Duodenal mucosa (tissue), 2 donors: ENCODE results near the gene TRIP10.

ENCODE experiments used
- H3K27ac ChIP-seq: one replicate; pipeline ENCODE4 v1.7.0; 2013; ENCODE audit warnings: low read depth, low read length
- H3K27me3 ChIP-seq, 2 donors: one replicate each; pipeline ENCODE4 v1.7.0; 2013; ENCODE audit warnings: low read length in 2 of 2, control low read depth in 1 of 2; ENCODE audit not compliant: insufficient read depth in 2 of 2, control insufficient read depth in 1 of 2
- H3K36me3 ChIP-seq, 2 donors: one replicate each; pipeline ENCODE4 v1.7.0; 2013; ENCODE audit warnings: low read length in 2 of 2, control low read depth in 1 of 2; ENCODE audit not compliant: insufficient read depth in 2 of 2, control insufficient read depth in 1 of 2
- H3K4me1 ChIP-seq, 2 donors: one replicate each; pipeline ENCODE4 v1.7.0; 2013; ENCODE audit warnings: low read length in 2 of 2, control low read depth in 1 of 2; ENCODE audit not compliant: insufficient read depth in 2 of 2, control insufficient read depth in 1 of 2
- H3K4me3 ChIP-seq, 2 donors: one replicate each; pipeline ENCODE4 v1.7.0; 2013; ENCODE audit warnings: low read length in 2 of 2, low read depth in 1 of 2
- H3K9ac ChIP-seq, 2 donors: one replicate each; pipeline ENCODE4 v1.7.0; 2013; ENCODE audit warnings: low read length in 2 of 2, low read depth in 1 of 2
- H3K9me3 ChIP-seq, 2 donors: one replicate each; pipeline ENCODE4 v1.7.0; 2013; ENCODE audit warnings: low read length in 2 of 2, control low read depth in 1 of 2; ENCODE audit not compliant: control insufficient read depth in 1 of 2

The TRIP10 gene

GRCh38 chr19:6718741-6719539 is 20.5 kb upstream of the TRIP10 start:
- H3K27ac ChIP-seq = no peak overlapping the region
- no peak overlapping the region for H3K9ac ChIP-seq

GRCh38 chr19:6719540-6719861 is 20.0 kb upstream of the TRIP10 start:
- no peak overlapping the region for H3K4me3 ChIP-seq
- no peaks in the 10 kb centered on the region for H3K27me3 ChIP-seq
- peaks cover 6 to 8% of the 10 kb centered on the region in 2 donors for H3K4me1 ChIP-seq
- no peak overlapping the region for H3K9ac ChIP-seq
- no peaks in the 10 kb centered on the region for H3K9me3 ChIP-seq
- no peak overlapping the region for H3K27ac ChIP-seq
- no peaks in the 10 kb centered on the region for H3K36me3 ChIP-seq

More at GRCh38 chr19:6718741-6719539, 20.5 kb upstream of the TRIP10 start:
- H3K4me1 ChIP-seq = peaks cover 6 to 8% of the 10 kb centered on the region in 2 donors
- no peaks in the 10 kb centered on the region for H3K27me3 ChIP-seq
- no peak overlapping the region for H3K4me3 ChIP-seq
- H3K36me3 ChIP-seq = no peaks in the 10 kb centered on the region
- no peaks in the 10 kb centered on the region for H3K9me3 ChIP-seq

GRCh38 chr19:6719992-6720368 is 19.5 kb upstream of the TRIP10 start:
- Histone ChIP-seq H3K4me1 (peaks cover 6 to 8% of the 10 kb centered on the region in 2 donors), H3K9me3 (no peaks in the 10 kb centered on the region), H3K36me3 (no peaks in the 10 kb centered on the region), H3K27me3 (no peaks in the 10 kb centered on the region), H3K4me3 (no peak overlapping the region), H3K9ac (no peak overlapping the region), H3K27ac (no peak overlapping the region)

- H3K9ac ChIP-seq = no peak within 1 kb of the TSS
- peaks cover 9 to 11% of the 10 kb centered on the region in 2 donors for H3K4me1 ChIP-seq
- no peaks in the 10 kb centered on the region for H3K9me3 ChIP-seq
- no peak within 1 kb of the TSS for H3K4me3 ChIP-seq
- H3K27me3 ChIP-seq = no peaks in the 10 kb centered on the region
- no peaks in the 10 kb centered on the region for H3K36me3 ChIP-seq
- no peak within 1 kb of the TSS for H3K27ac ChIP-seq
These were observed 18.9 kb upstream of the TRIP10 start, which contains the start of gene C3 for GRCh38 chr19:6720369-6721137. Gene C3, minus strand, starts transcription at chr19:6720650. Its CDS starts 61 bp downstream, at chr19:6720589.

- H3K4me3 ChIP-seq = no peak overlapping the region
- no peaks in the 10 kb centered on the region for H3K9me3 ChIP-seq
- H3K36me3 ChIP-seq = no peaks in the 10 kb centered on the region
- no peaks in the 10 kb centered on the region for H3K27me3 ChIP-seq
- peaks cover 12 to 14% of the 10 kb centered on the region in 2 donors for H3K4me1 ChIP-seq
- no peak overlapping the region for H3K9ac ChIP-seq
- no peak overlapping the region for H3K27ac ChIP-seq
These were observed 18.4 kb upstream of the TRIP10 start for GRCh38 chr19:6721138-6721474.

GRCh38 chr19:6721773-6722172 is 17.7 kb upstream of the TRIP10 start:
- Histone ChIP-seq H3K9ac (no peak overlapping the region), H3K27ac (no peak overlapping the region)

GRCh38 chr19:6723108-6723618 is 16.3 kb upstream of the TRIP10 start:
- Histone ChIP-seq H3K27me3 (no peaks in the 10 kb centered on the region), H3K27ac (no peak overlapping the region), H3K4me1 (peaks cover 12 to 15% of the 10 kb centered on the region in 2 donors), H3K9ac (no peak overlapping the region), H3K4me3 (no peak overlapping the region), H3K36me3 (no peaks in the 10 kb centered on the region), H3K9me3 (no peaks in the 10 kb centered on the region)

More at GRCh38 chr19:6721773-6722172, 17.7 kb upstream of the TRIP10 start:
- H3K27me3 ChIP-seq = no peaks in the 10 kb centered on the region
- H3K4me1 ChIP-seq = peaks cover 12 to 15% of the 10 kb centered on the region in 2 donors
- no peaks in the 10 kb centered on the region for H3K9me3 ChIP-seq
- no peaks in the 10 kb centered on the region for H3K36me3 ChIP-seq
- H3K4me3 ChIP-seq = no peak overlapping the region

- no peak overlapping the region for H3K27ac ChIP-seq
- H3K9ac ChIP-seq = no peak overlapping the region
- no peaks in the 10 kb centered on the region for H3K36me3 ChIP-seq
- no peak overlapping the region for H3K4me3 ChIP-seq
- H3K9me3 ChIP-seq = no peaks in the 10 kb centered on the region
- H3K27me3 ChIP-seq = no peaks in the 10 kb centered on the region
- H3K4me1 ChIP-seq = peaks cover 13 to 15% of the 10 kb centered on the region in 2 donors
These were observed 15.7 kb upstream of the TRIP10 start for GRCh38 chr19:6723738-6724137.

GRCh38 chr19:6724631-6725492 is 14.6 kb upstream of the TRIP10 start:
- H3K4me3 ChIP-seq = no peak overlapping the region
- H3K9ac ChIP-seq = no peak overlapping the region
- H3K4me1 ChIP-seq = peaks cover 19% of the 10 kb centered on the region in 2 donors
- H3K27me3 ChIP-seq = no peaks in the 10 kb centered on the region
- H3K9me3 ChIP-seq = no peaks in the 10 kb centered on the region
- no peaks in the 10 kb centered on the region for H3K36me3 ChIP-seq
- no peak overlapping the region for H3K27ac ChIP-seq
